ENCODE measurements around the gene SLC35D2. TPM values are rescaled to one million over a fixed set of nuclear protein-coding genes. Genes with fewer than 3 reads are reported as not detected.
"Not testable (repeated sequence)": the region's sequence is repeated elsewhere in the genome, so short reads cannot be mapped to it uniquely, and the experiment has no call there.

Gene SLC35D2
- total RNA-seq, 1 donor from 2014 or later: 14.5 TPM

- intact Hi-C loops (cut with micrococcal nuclease): no loop called here
Measured at GRCh38 chr9:96320749-96321280, 62.7 kb downstream of the SLC35D2 start.

GRCh38 chr9:96318921-96319565, 64.5 kb downstream of the SLC35D2 start:
- intact Hi-C loops (cut with micrococcal nuclease): loop anchor here (5.0 kb wide), 2 partner anchors 72 to 102 kb away; no protein-coding TSS in a partner anchor

- intact Hi-C loops (cut with micrococcal nuclease): loop anchor here (1.0 to 5.0 kb wide), 3 partner anchors 70 to 1636 kb away; no protein-coding TSS in a partner anchor
Measured at GRCh38 chr9:96317335-96317980, 66.1 kb downstream of the SLC35D2 start.

GRCh38 chr9:96309850-96310249, 73.7 kb downstream of the SLC35D2 start:
- intact Hi-C loops (cut with micrococcal nuclease): no loop called here

- intact Hi-C loops (cut with micrococcal nuclease): not testable (repeated sequence)
Measured at GRCh38 chr9:96306958-96307357, 76.6 kb downstream of the SLC35D2 start.

GRCh38 chr9:96305171-96305570, 78.3 kb downstream of the SLC35D2 start:
- intact Hi-C loops (cut with micrococcal nuclease): no loop called here

GRCh38 chr9:96304230-96304629, 79.3 kb downstream of the SLC35D2 start:
- intact Hi-C loops (cut with micrococcal nuclease): no loop called here

GRCh38 chr9:96302021-96302420, 81.5 kb downstream of the SLC35D2 start, which contains the start of gene HSD17B3:
HSD17B3 (minus strand) TSS chr9:96302176; CDS start chr9:96302104, 72 bp downstream.
- intact Hi-C loops (cut with micrococcal nuclease): no loop called here

- intact Hi-C loops (cut with micrococcal nuclease): no loop called here
Measured at GRCh38 chr9:96299823-96300222, 83.7 kb downstream of the SLC35D2 start.

GRCh38 chr9:96294159-96294545, 89.4 kb downstream of the SLC35D2 start:
- intact Hi-C loops (cut with micrococcal nuclease): no loop called here

GRCh38 chr9:96293498-96294158, 89.9 kb downstream of the SLC35D2 start:
- intact Hi-C loops (cut with micrococcal nuclease): no loop called here

- intact Hi-C loops (cut with micrococcal nuclease): no loop called here
Measured at GRCh38 chr9:96289392-96289791, 94.1 kb downstream of the SLC35D2 start.

GRCh38 chr9:96281641-96282040, 101.9 kb downstream of the SLC35D2 start:
- intact Hi-C loops (cut with micrococcal nuclease): no loop called here

- intact Hi-C loops (cut with micrococcal nuclease): no loop called here
Measured at GRCh38 chr9:96279932-96280331, 103.6 kb downstream of the SLC35D2 start.

- intact Hi-C loops (cut with micrococcal nuclease): no loop called here
Measured at GRCh38 chr9:96274939-96275338, 108.6 kb downstream of the SLC35D2 start.

Other genes with a start within 250 kb of the SLC35D2 start
- not detected in 2 replicates for gene HSD17B3, start 81.5 kb downstream of the SLC35D2 start, total RNA-seq
- gene ZNF367, start 34.7 kb upstream of the SLC35D2 start, total RNA-seq: 18.7 and 20.7 TPM in 2 replicates
- gene HABP4, start 66.5 kb upstream of the SLC35D2 start, total RNA-seq: 7.0 and 7.4 TPM in 2 replicates
- 1.1 and 2.2 TPM in 2 replicates for gene CDC14B, start 236.1 kb upstream of the SLC35D2 start, total RNA-seq